Measurements from ENCODE around the gene IL37.

IL37 gene

DNA sequence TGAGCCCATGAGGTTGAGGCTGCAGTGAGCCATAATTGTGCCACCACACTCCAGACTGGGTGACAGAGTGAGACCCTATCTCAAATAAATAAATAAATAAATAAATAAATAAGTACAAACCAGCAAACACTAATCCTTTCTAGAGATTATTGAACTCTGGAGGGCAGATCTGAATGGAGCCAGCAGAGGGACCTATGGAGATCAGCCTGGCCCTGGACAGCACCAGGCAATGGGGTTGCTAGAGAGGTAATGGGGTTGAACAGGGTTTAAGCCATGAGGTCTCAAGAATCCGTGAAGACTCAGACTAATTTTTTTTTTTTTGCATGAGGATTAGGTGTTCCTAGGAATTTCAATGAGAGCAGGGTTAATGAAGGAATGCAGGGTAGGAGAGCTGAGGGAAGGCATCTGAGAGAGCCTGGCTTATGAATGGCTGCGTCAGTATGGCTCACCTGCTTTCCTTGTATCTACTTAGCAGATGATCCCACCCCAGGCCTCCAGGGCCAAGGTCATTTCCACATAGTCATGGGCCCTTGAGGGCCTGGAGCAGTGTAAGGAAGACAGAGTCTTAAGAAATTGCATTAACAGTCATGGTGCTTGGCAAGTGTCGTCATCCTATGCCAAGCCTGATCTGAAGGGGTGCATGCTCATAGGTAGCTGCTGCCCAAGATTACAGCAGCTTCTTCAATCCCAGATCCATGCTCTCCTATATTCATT, 34.6 kb upstream of the IL37 start:
- DNase-seq (ENCODE audit: extremely low read depth, low read depth), result no peak

DNA sequence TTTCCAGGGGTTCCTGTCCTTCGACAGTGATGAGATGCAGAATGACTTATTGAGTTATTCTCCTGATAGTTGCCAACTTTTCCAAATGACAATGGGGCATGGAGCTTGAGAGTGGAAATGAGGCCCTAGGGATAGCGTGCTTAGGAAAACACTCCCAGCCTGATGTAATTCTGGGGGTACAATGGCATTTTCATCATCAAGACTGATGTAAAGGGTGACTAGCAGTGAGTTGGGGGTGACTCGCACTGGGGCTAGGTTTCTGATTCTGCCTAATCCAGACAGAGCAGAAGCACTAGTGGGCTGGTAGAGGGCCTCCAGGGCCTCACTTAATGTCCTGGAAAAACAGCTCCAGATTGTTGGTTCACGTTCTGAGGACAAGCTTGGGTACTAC, 34.0 kb upstream of the IL37 start:
- H3K4me3 ChIP-seq (replicated peaks; ENCODE audit: low read depth, low read length), result no peak overlapping the region
- no peak for DNase-seq (ENCODE audit: extremely low read depth, low read depth)
- TF ChIP-seq, protein P1, sequence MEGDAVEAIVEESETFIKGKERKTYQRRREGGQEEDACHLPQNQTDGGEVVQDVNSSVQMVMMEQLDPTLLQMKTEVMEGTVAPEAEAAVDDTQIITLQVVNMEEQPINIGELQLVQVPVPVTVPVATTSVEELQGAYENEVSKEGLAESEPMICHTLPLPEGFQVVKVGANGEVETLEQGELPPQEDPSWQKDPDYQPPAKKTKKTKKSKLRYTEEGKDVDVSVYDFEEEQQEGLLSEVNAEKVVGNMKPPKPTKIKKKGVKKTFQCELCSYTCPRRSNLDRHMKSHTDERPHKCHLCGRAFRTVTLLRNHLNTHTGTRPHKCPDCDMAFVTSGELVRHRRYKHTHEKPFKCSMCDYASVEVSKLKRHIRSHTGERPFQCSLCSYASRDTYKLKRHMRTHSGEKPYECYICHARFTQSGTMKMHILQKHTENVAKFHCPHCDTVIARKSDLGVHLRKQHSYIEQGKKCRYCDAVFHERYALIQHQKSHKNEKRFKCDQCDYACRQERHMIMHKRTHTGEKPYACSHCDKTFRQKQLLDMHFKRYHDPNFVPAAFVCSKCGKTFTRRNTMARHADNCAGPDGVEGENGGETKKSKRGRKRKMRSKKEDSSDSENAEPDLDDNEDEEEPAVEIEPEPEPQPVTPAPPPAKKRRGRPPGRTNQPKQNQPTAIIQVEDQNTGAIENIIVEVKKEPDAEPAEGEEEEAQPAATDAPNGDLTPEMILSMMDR (IDR thresholded peaks at IDR 0.05; ENCODE audit: low read depth, low read length, missing control alignments), result no peak

More for the DNA sequence above, 34.6 kb upstream of the IL37 start:
- H3K4me3 ChIP-seq (replicated peaks; ENCODE audit: low read depth, low read length), result no peak overlapping the region
- TF ChIP-seq, protein P1 (IDR thresholded peaks at IDR 0.05; ENCODE audit: low read depth, low read length, missing control alignments), result no peak

DNA sequence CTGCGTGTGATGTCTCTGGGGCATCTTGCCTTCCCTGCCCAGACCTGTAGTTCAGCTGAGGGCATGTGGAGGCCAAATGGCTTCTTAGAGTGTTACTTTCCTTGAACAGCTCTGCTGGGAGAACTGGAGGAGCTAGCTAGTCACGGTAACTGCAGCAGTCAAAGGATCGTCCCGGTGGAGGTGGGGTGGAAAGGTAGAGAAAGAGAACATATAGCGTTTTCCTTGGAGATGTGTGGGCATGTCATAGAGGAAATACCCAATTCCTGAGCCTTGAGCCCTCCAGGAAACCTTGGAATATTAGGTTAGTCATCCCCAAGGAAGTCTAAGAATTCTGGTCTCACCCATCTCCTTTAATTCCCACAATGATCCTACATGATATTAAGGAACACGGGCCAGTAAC, 33.5 kb upstream of the IL37 start:
- TF ChIP-seq, protein P1 (IDR thresholded peaks at IDR 0.05; ENCODE audit: low read depth, low read length, missing control alignments), result no peak

DNA sequence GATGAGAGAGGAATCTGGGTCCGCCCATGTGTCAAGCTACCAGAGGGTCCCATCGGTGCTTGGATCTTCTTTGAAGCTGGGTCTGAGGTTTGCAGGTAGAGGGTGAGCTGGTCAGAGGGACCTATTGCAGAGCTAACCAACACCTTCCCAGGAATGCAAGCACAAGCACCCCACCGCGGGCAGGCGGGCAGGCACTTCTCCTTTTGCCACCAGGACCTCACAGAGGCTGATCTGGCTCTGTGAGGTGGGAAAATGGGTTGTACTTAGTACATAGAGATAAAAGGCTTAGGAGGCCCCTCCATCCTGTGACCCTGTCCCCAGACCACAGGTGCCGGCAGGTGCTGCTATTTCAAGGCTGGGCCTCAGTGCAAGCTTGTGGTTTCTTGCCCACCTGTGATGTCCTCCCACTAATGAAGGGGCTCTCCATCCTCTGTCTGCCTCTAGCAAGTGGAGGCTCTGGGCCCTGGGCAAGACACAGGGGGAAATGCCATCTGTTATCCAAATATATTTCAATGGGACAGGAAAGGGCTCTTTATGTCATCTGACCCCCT, 31.4 kb upstream of the IL37 start:
- TF ChIP-seq, protein P1 (IDR thresholded peaks at IDR 0.05; ENCODE audit: low read depth, low read length, missing control alignments), result no peak
- no peak for DNase-seq (ENCODE audit: extremely low read depth, low read depth)
- no peak overlapping the region for H3K4me3 ChIP-seq (replicated peaks; ENCODE audit: low read depth, low read length)

More for the DNA sequence above, 33.5 kb upstream of the IL37 start:
- no peak for DNase-seq (ENCODE audit: extremely low read depth, low read depth)
- no peak overlapping the region for H3K4me3 ChIP-seq (replicated peaks; ENCODE audit: low read depth, low read length)

DNA sequence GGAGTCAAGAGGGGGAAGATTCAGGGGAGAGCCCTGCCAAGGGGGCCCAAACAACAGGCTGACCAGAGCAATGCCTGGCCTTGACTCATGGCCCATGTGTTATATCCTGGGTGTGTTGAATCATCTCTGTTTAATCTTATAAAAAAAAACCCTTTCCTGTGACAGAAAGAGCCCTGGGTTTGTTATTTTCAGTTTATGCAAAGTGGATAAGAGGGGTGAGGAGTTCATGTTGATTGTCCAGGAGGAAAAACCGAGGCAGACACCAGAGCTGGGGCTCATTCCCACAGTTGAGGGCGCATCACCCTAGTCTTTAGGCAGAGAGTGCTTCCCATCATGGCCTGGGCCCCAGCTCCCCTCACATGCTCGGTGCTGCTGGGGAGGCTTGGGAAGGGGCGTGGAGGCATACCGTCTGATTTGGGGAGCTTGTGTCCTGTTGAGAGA, 30.9 kb upstream of the IL37 start:
- no peak for DNase-seq (ENCODE audit: extremely low read depth, low read depth)
- H3K4me3 ChIP-seq (replicated peaks; ENCODE audit: low read depth, low read length), result no peak overlapping the region
- TF ChIP-seq, protein P1 (IDR thresholded peaks at IDR 0.05; ENCODE audit: low read depth, low read length, missing control alignments), result no peak

DNA sequence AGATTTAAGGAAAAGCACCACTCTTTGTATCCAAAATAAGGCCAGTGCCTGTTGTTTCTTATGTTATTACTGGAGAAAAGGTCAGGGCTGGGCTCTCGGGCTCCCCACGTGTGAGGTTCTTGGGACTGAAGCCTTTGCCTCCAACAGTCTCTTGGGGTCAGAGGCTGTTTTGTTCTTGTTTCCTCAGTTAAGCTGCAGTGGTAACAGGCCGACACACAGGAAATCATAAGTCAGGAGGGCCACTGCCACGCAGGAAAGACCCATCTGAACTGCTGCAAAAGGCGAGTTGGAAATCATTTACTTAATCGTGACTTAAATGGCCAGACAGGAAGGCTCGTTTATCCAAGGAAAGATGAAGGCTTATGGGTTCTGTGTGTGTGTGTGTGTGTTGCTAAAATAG, 30.3 kb upstream of the IL37 start:
- DNase-seq (ENCODE audit: extremely low read depth, low read depth), result no peak
- H3K4me3 ChIP-seq (replicated peaks; ENCODE audit: low read depth, low read length), result no peak overlapping the region
- TF ChIP-seq, protein P1 (IDR thresholded peaks at IDR 0.05; ENCODE audit: low read depth, low read length, missing control alignments), result no peak
